HG03097 (cell line): ENCODE measurements around the gene EFS.

Experiments used
- ATAC-seq: cut with Tn5 transposase; IDR thresholded peaks from one replicate; pipeline ENCODE4 v1.9.1; 2021; ENCODE audit not compliant: unreplicated experiment, low FRiP score

Gene EFS

GRCh38 chr14:23379366-23380196 is 14.6 kb upstream of the EFS start:
- ATAC-seq = no peak

GRCh38 chr14:23378612-23379220 is 13.7 kb upstream of the EFS start:
- no peak for ATAC-seq

- no peak for ATAC-seq
Observed at GRCh38 chr14:23377573-23378563, 12.9 kb upstream of the EFS start.

GRCh38 chr14:23377198-23377550 is 12.2 kb upstream of the EFS start:
- no peak for ATAC-seq

- ATAC-seq = no peak
Observed at GRCh38 chr14:23376482-23377197, 11.7 kb upstream of the EFS start, which contains the start of gene CMTM5. Gene CMTM5, plus strand, starts transcription at chr14:23377046. Its CDS starts 206 bp downstream, at chr14:23377252.

GRCh38 chr14:23375527-23376251 is 10.7 kb upstream of the EFS start:
- ATAC-seq = no peak

- ATAC-seq = no peak
Observed at GRCh38 chr14:23373041-23373440, 8.1 kb upstream of the EFS start.

- ATAC-seq = no peak
Observed at GRCh38 chr14:23372509-23372908, 7.5 kb upstream of the EFS start, which contains the start of gene IL25. Gene IL25, plus strand, starts transcription at chr14:23372809.

- ATAC-seq = no peak
Observed at GRCh38 chr14:23371865-23372264, 6.9 kb upstream of the EFS start.

GRCh38 chr14:23370221-23370620 is 5.2 kb upstream of the EFS start:
- no peak for ATAC-seq

GRCh38 chr14:23366426-23366921 is 1.5 kb upstream of the EFS start:
- ATAC-seq = no peak

GRCh38 chr14:23365732-23366425 is 907 bp upstream of the EFS start:
- ATAC-seq = no peak

- ATAC-seq = no peak
Observed at GRCh38 chr14:23364164-23365035, 572 bp downstream of the EFS start.

GRCh38 chr14:23362200-23362599 is 2.8 kb downstream of the EFS start:
- ATAC-seq = no peak

- ATAC-seq = no peak
Observed at GRCh38 chr14:23361763-23362162, 3.2 kb downstream of the EFS start.

GRCh38 chr14:23361320-23361719 is 3.7 kb downstream of the EFS start:
- no peak for ATAC-seq

- no peak for ATAC-seq
Observed at GRCh38 chr14:23360496-23360895, 4.5 kb downstream of the EFS start.
